CD4-positive, alpha-beta T cell treated with Interleukin-15 for 4 hours (primary cell): Measurements from ENCODE around the gene PGM1.

ENCODE experiments used
- DNase-seq: peaks from one replicate; pipeline ENCODE4 v3.0.0-alpha.2; 2020; ENCODE audit warnings: low spot score

Gene PGM1

DNA sequence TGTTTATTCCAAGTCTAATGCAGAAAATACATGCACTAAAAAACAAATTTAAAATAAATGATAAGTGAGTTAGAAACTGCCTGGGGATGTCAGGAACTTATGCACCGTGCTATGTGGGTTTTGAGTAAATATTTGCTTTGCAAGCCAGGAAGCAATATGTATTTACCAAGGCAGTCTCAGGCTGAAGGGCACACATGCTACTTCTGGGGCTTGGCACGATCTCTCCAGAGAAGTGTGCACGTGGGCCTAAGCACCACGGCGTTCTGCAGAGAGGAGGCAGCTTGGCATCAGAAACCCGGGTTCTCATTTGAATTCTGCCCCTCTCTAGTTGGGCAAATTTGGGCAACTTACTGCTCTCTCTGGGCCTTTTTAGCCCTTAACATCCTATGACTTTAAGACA is 108.0 kb downstream of the PGM1 start:
- DNase-seq, result no peak

- DNase-seq, result no peak
Observed at GRCh38 chr1:63703701-63704107, 110.5 kb downstream of the PGM1 start.

DNA sequence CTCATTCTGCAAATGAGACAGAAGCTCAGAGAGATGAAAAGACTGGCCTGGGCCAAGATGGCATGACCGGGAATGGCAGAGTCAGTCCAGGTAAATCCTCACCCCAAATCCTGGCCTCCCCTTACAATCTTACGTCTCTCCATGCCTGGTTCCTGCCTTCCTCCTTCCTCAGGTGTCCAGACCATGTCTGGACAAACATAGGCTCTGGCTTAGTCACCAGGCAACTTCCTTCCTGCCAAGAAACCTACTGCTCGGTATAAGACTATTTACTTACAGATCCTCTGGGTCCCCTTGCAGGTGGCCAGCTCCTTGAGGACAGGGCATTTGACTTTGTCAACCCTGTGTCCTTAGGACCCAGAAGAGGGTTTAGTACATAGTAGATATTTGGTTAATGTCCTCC is 111.2 kb downstream of the PGM1 start:
- no peak for DNase-seq

- no peak for DNase-seq
Observed at GRCh38 chr1:63705078-63705477, 111.9 kb downstream of the PGM1 start.

GRCh38 chr1:63709267-63709828 is 116.1 kb downstream of the PGM1 start:
- DNase-seq, result no peak
